SKM-1 (cell line): ENCODE measurements around the gene VHLL.

Source experiments
- DNase-seq: peaks from one replicate; lab custom pipeline; 2025; ENCODE audit not compliant: unreplicated experiment; lab: John Stamatoyannopoulos, UW

The VHLL gene

GRCh38 chr1:156258859-156259258, 40.2 kb downstream of the VHLL start:
- DNase-seq: no peak

GRCh38 chr1:156257711-156258110, 41.4 kb downstream of the VHLL start:
- DNase-seq: no peak

GRCh38 chr1:156253634-156254033, 45.5 kb downstream of the VHLL start:
- no peak for DNase-seq

- no peak for DNase-seq
These were observed 47.6 kb downstream of the VHLL start for GRCh38 chr1:156251527-156251926.

GRCh38 chr1:156249593-156249992, 49.5 kb downstream of the VHLL start:
- no peak for DNase-seq
